ENCODE results near the gene CCDC69. TPM values are rescaled to one million over a fixed set of nuclear protein-coding genes. Genes with fewer than 3 reads are reported as not detected.

The CCDC69 gene
- total RNA-seq, 4 donors from 2014 or later: 189 to 307 (median 243) TPM

DNA sequence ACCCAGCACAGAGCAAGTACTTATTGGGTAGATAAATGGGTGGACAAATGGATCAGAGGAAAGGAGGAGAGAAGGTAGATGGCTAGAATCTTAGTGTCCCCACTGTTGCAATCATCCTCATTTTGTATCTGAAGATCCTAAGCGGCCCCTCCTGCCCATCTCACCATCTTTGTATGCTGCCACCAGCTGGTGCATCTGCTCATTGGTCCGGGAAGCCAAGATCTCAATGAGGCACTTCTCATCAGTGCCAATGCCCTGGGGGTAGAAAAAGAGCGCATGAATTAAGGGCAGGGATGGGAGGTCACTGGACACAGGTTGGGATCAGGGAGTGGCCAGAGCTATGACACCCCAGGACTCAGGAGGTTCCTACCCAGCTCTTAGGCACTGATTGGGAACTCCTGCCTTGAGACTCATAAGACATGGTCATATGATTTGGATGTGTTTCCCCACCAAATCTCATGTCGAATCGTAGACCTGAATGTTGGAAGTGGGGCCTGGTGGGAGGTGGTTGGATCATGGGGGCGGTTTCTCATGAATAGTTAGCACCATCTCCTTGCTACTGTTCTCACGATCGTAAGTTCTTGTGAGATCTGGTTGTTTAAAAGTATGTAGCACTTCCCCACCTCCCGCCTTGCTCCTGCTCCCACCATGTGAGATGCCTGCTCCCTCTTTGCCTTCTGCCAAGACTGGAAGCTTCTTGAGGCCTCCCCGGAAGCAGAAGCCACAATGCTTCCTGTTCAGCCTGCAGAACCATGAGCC is 86.6 kb downstream of the CCDC69 start:
- TF ChIP-seq CTCF (IDR thresholded peaks at IDR 0.05; ENCODE audit: low read depth): no peak

DNA sequence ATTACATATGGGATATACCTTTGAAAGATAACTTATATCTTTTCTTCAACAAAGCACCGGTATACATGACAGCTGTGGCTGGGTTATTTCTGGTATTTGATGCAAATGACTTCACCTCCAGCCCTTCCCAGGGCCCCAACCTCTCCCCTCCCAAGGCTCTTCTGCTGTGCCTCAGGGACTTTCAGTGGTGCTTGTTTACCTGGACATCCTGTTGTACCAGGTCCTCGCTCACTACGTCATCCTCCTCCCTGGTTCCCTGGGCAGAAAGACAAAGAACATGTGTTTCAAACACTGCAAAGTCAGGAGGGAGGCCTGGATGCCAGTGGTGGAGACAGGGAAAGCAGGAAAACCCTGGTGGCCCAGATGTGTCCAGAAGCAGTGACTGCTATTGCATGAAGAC is 89.7 kb downstream of the CCDC69 start:
- TF ChIP-seq CTCF (IDR thresholded peaks at IDR 0.05; ENCODE audit: low read depth): no peak

DNA sequence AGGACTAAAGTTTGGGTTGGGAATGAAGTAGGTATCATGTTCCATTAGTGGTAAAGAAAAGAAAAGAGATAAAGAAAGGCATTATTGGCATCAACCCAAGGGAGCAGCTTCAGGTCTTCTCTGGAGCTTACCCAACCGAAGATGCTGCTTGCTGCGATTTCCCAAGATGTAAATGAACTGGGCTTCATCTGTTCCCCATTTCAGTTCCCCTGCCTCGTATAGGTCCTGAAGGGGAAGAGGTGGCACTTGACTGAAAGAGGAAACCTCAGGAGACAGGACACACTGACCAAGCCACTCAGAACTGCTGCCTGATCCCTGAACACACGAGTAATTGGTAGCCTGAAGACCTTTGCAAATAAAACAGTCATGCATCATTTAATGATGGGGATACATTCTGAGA is 90.9 kb downstream of the CCDC69 start:
- TF ChIP-seq CTCF (IDR thresholded peaks at IDR 0.05; ENCODE audit: low read depth): no peak

Other genes starting within 250 kb of the CCDC69 start
- gene GPX3, start 203.5 kb downstream of the CCDC69 start, total RNA-seq: over 10,000 TPM in 1 of 4 donors, 1,000 to 10,000 TPM in 3; 5,163 to 10,140 (median 6,795) TPM
- 100 to 1,000 TPM in 3 of 4 donors, 10 to 100 TPM in 1; 97.1 to 376 (median 190) TPM for gene TNIP1, start 143.1 kb downstream of the CCDC69 start, total RNA-seq
- 100 to 1,000 TPM; 267 to 470 (median 382) TPM for gene ANXA6, start 66.3 kb downstream of the CCDC69 start, total RNA-seq
- gene GM2A, start 29.1 kb upstream of the CCDC69 start, total RNA-seq: 100 to 1,000 TPM in 1 of 4 donors, 10 to 100 TPM in 3; 22.6 to 159 (median 34.0) TPM
- not detected for gene SLC36A3, start 79.7 kb upstream of the CCDC69 start, total RNA-seq
- gene SLC36A2, start 123.5 kb upstream of the CCDC69 start, total RNA-seq: under 1 TPM in 2 of 4 donors, not detected in 2; 0.19 to 0.85 TPM
- 10 to 100 TPM; 10.9 to 22.7 (median 17.1) TPM for gene SLC36A1, start 223.5 kb upstream of the CCDC69 start, total RNA-seq

All from subcutaneous adipose tissue (tissue), 4 donors.